Esophagus muscularis mucosa (tissue), 4 donors: Measurements from ENCODE around the gene NECTIN1. TPM values are rescaled to one million over a fixed set of nuclear protein-coding genes. Genes with fewer than 3 reads are reported as not detected.

Experiments used
- DNase-seq: peaks from one replicate; pipeline ENCODE4 v3.0.0-alpha.2; 2017; ENCODE audit errors: extremely low spot score
- H3K27ac ChIP-seq, 4 donors: fragments of 200-600 bp; sonication (generic); replicated peaks in 1 of 4; 1 replicate in 3 of 4; 2 replicates in 1 of 4; pipeline ENCODE4 v1.5.1; 2016 to 2019; ENCODE audit warnings: mild to moderate bottlenecking in 1 of 4
- H3K27me3 ChIP-seq, 4 donors: fragments of 200-600 bp; sonication (generic); one replicate each; pipeline versions ENCODE4 v1.5.1 to v1.6.0; 2016 to 2019
- H3K36me3 ChIP-seq, 4 donors: fragments of 200-600 bp; sonication (generic); one replicate each; pipeline ENCODE4 v1.5.1; 2016 to 2019
- H3K4me1 ChIP-seq, 4 donors: fragments of 200-600 bp; sonication (generic); one replicate each; pipeline ENCODE4 v1.5.1; 2016 to 2019
- H3K4me3 ChIP-seq, 4 donors: fragments of 200-600 bp; sonication (generic); 1 replicate in 2 of 4; 2 replicates in 2 of 4; pipeline ENCODE4 v1.5.1; 2016 to 2019; ENCODE audit warnings: mild to moderate bottlenecking in 4 of 4, moderate library complexity in 1 of 4
- H3K9me3 ChIP-seq, 4 donors: fragments of 200-600 bp; sonication (generic); 1 replicate in 3 of 4; 2 replicates in 1 of 4; pipeline ENCODE4 v1.5.1; 2016 to 2019
- EP300 ChIP-seq: sonication (generic); formaldehyde crosslinking; IDR thresholded peaks from one replicate; pipeline ENCODE4 v1.6.1; 2017; ENCODE audit warnings: antibody characterized with exemption
- POLR2A ChIP-seq: fragments of 450-650 bp; IDR thresholded peaks from one replicate; pipeline ENCODE4 v1.6.1; 2017; ENCODE audit warnings: antibody characterized with exemption, moderate library complexity, mild to moderate bottlenecking, low read depth
- POLR2AphosphoS5 ChIP-seq, 2 donors: sonication (generic); formaldehyde crosslinking; IDR thresholded peaks; one replicate each; pipeline ENCODE4 v1.6.1; 2017; ENCODE audit warnings: antibody characterized with exemption in 2 of 2
- WGBS: methylation state at CpG from one replicate; pipeline ENCODE4 v1.1.5; 2018; 5-methylcytosine and 5-hydroxymethylcytosine counted together
- intact Hi-C: fragments of 100-400 bp; cut with DNase I; formaldehyde crosslinking; loops from one replicate; pipeline ENCODE4 v1.15.1; 2023
- total RNA-seq, 4 donors: library from RNA; depleted of rRNA; stranded (reverse); fragments of >200 nt; gene quantifications; one replicate each; pipeline versions ENCODE4 v1.1.0 to v1.2.1, GENCODE V29; 2016
- TF ChIP-seq, protein P1 (sequence below), 3 experiments: fragments of 200-600 bp in 2 of 3; fragments of 450-650 bp in 1 of 3; sonication (generic) in 2 of 3; IDR thresholded peaks; one replicate each; pipeline ENCODE4 v1.5.1; 2017 to 2019; ENCODE audit warnings: antibody characterized with exemption in 3 of 3, mild to moderate bottlenecking in 2 of 3, moderate library complexity in 1 of 3

The NECTIN1 gene
- total RNA-seq, 4 donors from 2014 or later = 1.7 to 4.0 (median 2.5) TPM

DNA sequence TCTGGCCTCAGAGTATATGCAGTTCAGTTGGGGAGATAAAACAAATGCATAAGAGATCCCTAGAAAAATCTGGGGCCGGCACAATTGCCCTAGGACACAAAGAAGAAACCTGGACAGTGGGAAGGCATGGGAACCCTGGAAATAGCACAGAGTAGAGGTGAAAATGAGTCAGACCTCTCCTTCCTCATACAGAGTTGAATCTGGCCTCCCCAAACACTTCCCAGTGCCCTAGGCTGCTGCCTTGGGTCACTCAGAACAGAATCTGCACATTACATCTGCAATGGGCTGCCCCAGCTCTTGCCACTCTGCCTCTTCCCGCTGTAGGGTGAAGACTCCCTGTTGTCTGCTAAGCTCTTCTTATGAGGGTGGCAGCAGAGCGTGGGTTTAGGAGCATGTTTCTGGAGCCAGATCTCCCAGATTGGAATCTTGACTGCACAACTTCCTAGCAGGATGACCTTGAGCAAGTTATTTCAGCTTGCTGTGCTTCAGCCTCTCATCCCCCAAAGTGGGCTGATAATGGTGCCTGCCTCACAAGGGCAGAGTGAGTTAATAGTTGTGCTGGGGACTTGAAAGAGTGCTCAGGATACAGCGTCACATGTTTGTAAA is 47.1 kb upstream of the NECTIN1 start:
- peaks cover 0 to 39% (median 0%) of the 10 kb centered on the region in 4 donors for H3K27me3 ChIP-seq
- no peaks in the 10 kb centered on the region for H3K36me3 ChIP-seq
- no peak overlapping the region for H3K27ac ChIP-seq
- no peak overlapping the region for H3K4me3 ChIP-seq
- WGBS = 56% methylated on average over 4 of the region's 4 CpGs
- TF ChIP-seq POLR2AphosphoS5 (IDR thresholded peaks at IDR 0.05) (no peak), EP300 (no peak), POLR2A (no peak)
- TF ChIP-seq, protein P1, sequence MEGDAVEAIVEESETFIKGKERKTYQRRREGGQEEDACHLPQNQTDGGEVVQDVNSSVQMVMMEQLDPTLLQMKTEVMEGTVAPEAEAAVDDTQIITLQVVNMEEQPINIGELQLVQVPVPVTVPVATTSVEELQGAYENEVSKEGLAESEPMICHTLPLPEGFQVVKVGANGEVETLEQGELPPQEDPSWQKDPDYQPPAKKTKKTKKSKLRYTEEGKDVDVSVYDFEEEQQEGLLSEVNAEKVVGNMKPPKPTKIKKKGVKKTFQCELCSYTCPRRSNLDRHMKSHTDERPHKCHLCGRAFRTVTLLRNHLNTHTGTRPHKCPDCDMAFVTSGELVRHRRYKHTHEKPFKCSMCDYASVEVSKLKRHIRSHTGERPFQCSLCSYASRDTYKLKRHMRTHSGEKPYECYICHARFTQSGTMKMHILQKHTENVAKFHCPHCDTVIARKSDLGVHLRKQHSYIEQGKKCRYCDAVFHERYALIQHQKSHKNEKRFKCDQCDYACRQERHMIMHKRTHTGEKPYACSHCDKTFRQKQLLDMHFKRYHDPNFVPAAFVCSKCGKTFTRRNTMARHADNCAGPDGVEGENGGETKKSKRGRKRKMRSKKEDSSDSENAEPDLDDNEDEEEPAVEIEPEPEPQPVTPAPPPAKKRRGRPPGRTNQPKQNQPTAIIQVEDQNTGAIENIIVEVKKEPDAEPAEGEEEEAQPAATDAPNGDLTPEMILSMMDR (IDR thresholded peaks at IDR 0.05) = no peak
- peaks cover 0 to 14% (median 2%) of the 10 kb centered on the region in 4 donors for H3K4me1 ChIP-seq
- no peaks in the 10 kb centered on the region for H3K9me3 ChIP-seq
- DNase-seq = no peak
- intact Hi-C loops = no loop called here

DNA sequence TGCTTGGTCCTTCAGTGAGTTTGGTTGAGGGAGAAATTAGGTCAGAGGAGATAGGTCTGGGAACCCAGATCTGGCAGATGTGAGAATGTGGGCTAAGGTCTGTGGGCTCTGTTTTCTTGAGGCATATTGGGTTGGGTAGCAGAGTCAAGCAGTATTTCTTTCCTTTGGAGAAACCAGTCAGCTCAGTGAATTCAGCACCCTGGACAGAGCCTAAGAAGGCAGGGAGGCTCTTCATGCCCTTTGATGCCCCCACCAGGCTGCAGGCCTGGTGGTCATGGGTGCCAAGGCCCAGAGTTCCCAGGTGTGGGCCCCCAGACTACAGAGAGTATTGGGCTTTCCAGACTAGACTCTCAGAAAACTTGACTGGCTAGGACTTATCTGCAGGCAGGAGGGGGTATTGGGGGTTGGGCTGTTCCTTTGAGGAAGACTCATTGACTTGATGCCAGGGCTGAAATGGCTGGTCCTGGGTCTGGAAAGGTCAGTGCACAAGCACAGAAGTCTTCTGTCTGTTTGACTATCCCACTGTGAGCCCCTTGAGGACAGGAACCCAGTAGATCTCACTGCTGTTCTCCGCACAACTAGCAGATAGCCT is 45.3 kb upstream of the NECTIN1 start:
- H3K9me3 ChIP-seq = no peaks in the 10 kb centered on the region
- intact Hi-C loops = no loop called here
- H3K4me3 ChIP-seq = no peak overlapping the region
- no peak for TF ChIP-seq POLR2AphosphoS5 (IDR thresholded peaks at IDR 0.05)
- TF ChIP-seq EP300 = no peak
- no peak for TF ChIP-seq POLR2A
- TF ChIP-seq, protein P1 (IDR thresholded peaks at IDR 0.05) = no peak
- H3K27me3 ChIP-seq = peaks cover 0 to 34% (median 0%) of the 10 kb centered on the region in 4 donors
- no peaks in the 10 kb centered on the region for H3K36me3 ChIP-seq
- no peak overlapping the region for H3K27ac ChIP-seq
- peaks cover 0 to 9% (median 0%) of the 10 kb centered on the region in 4 donors for H3K4me1 ChIP-seq
- DNase-seq = no peak
- WGBS = 93% methylated on average over 1 of the region's 1 CpG

DNA sequence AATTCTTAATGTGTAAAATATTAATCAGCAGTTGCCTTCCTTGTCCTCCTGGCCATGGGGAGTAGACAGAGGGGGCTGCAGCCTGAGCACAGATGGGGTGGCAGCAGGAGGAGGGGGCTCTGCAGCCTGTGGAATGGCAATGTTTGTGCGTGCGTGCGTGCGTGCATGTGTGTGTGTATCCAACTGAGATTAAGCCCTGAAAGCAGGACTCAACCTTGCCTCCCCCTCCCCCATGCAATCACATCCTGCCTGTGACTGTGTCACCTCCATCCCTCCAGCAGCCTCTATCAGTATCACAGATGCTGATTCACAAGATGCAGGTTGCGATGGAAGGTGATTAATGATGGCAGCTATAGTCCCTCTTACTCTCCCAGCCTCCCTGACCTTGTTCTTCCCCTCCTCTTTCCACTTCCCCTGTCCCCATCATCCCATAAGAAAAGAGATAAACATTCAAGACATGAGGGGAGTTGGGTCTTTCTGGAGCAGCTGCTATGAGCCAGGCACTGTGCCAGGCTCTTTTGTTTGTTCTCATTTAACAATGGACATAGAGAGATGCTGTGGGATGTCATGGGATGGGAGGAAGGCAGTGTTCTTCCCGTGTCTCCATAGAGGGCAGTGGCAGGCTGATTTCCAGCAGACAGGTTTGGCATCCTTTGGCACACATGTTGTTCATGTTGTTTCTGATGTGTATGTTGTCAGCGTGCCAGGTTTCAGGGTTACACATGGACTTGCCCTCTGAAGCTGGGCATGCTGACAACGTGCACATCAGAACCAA is 43.8 kb upstream of the NECTIN1 start:
- WGBS = 42% methylated on average over 4 of the region's 8 CpGs
- H3K36me3 ChIP-seq = no peaks in the 10 kb centered on the region
- no peak overlapping the region for H3K4me3 ChIP-seq
- no peak for DNase-seq
- peaks cover 0 to 2% (median 0%) of the 10 kb centered on the region in 4 donors for H3K9me3 ChIP-seq
- no peaks in the 10 kb centered on the region for H3K4me1 ChIP-seq
- intact Hi-C loops = no loop called here
- peaks cover 0 to 34% (median 0%) of the 10 kb centered on the region in 4 donors for H3K27me3 ChIP-seq
- TF ChIP-seq POLR2A (no peak), EP300 (no peak), POLR2AphosphoS5 (IDR thresholded peaks at IDR 0.05) (no peak)
- TF ChIP-seq, protein P1 (IDR thresholded peaks at IDR 0.05) = no peak
- H3K27ac ChIP-seq = no peak overlapping the region

DNA sequence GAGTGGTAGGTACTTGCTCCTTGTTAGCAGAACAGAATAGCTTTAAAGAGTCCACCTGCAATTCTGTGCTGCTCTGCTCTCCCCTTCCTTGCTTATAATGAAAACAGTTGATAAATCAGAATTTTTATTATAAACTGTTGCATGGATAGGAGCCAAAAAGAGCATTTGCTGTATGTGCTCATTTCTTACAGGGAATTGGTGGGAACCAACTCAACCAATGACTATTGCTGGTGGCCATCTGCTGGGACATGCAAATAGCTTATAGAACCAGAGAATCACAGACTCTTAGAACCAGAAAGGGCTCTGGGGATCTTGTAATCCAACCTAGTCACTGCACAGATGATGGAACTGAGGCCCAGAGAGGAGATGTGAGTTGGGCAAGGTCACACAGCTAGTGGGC is 43.1 kb upstream of the NECTIN1 start:
- H3K27me3 ChIP-seq = peaks cover 0 to 34% (median 0%) of the 10 kb centered on the region in 4 donors
- H3K36me3 ChIP-seq = no peaks in the 10 kb centered on the region
- H3K4me3 ChIP-seq = no peak overlapping the region
- TF ChIP-seq POLR2A (no peak), POLR2AphosphoS5 (IDR thresholded peaks at IDR 0.05) (no peak), EP300 (no peak)
- TF ChIP-seq, protein P1 (IDR thresholded peaks at IDR 0.05) = no peak
- no peaks in the 10 kb centered on the region for H3K4me1 ChIP-seq
- H3K27ac ChIP-seq = no peak overlapping the region
- peaks cover 0 to 3% (median 0%) of the 10 kb centered on the region in 4 donors for H3K9me3 ChIP-seq
- intact Hi-C loops = no loop called here
- no peak for DNase-seq
